H1 (cell line): ENCODE results near the gene OPCML. TPM values are rescaled to one million over a fixed set of nuclear protein-coding genes. Genes with fewer than 3 reads are reported as not detected.

Experiments used
- KDM4A ChIP-seq: IDR thresholded peaks from one replicate; pipeline ENCODE4 v1.7.1; 2012; ENCODE audit warnings: low read depth, mild to moderate bottlenecking, moderate library complexity, low read length, inconsistent platforms; ENCODE audit not compliant: severe bottlenecking
- polyA plus RNA-seq, 7 experiments: library from polyadenylated mRNA; depleted of rRNA in 3 of 7; stranded (reverse) in 5 of 7; unstranded in 2 of 7; fragments of >200 nt in 5 of 7; fragments of 200-250 nt in 2 of 7; gene quantifications; 1 replicate in 5 of 7; 2 replicates in 1 of 7; 4 replicates in 1 of 7; pipeline versions ENCODE4 v1.2.1 to v1.2.3, GENCODE V29; 2011 to 2013; ENCODE audit warnings: missing spikeins in 2 of 7, mixed read lengths in 2 of 7
- total RNA-seq: library from RNA; stranded (reverse); fragmentation: NEBNext Ultra II Directional; extraction: Animal tissue kit (Norgen Biotek cat#: 25700); gene quantifications from 2 replicates; pipeline ENCODE4 v1.2.1, GENCODE V29; 2021
- TF ChIP-seq, protein P1 (sequence below): fragments of 300-600 bp; sonication (generic); IDR thresholded peaks from 2 replicates; pipeline ENCODE4 v1.7.1; 2012; ENCODE audit warnings: low read length, moderate library complexity, mild to moderate bottlenecking, inconsistent platforms; ENCODE audit not compliant: insufficient replicate concordance

OPCML gene
- total and polyA plus RNA-seq, 2 of the 8 experiments (the other 6 are each of a cell fraction or from before 2014, with no cell fraction given), result 2.3 to 3.1 TPM

DNA sequence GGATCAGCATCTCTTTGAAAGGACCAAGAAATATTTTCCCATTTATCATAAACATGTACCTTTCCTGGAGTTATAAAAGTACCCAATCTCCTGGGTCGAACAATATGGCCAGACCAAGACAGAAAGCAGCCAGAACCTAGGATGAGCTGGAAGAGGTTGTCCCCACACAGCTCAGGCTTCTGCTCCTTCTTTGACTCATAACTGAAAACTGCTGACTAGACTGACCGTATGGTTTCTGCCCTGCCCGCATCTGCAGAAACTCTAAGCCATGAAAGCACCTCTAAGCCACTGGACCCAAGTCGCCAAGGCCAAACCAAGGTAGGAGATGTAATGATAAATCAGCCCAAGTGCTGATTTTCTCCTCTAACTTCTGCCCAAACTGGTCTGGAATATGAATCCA lies 129.8 kb downstream of the OPCML start (continued):
- TF ChIP-seq, protein P1, sequence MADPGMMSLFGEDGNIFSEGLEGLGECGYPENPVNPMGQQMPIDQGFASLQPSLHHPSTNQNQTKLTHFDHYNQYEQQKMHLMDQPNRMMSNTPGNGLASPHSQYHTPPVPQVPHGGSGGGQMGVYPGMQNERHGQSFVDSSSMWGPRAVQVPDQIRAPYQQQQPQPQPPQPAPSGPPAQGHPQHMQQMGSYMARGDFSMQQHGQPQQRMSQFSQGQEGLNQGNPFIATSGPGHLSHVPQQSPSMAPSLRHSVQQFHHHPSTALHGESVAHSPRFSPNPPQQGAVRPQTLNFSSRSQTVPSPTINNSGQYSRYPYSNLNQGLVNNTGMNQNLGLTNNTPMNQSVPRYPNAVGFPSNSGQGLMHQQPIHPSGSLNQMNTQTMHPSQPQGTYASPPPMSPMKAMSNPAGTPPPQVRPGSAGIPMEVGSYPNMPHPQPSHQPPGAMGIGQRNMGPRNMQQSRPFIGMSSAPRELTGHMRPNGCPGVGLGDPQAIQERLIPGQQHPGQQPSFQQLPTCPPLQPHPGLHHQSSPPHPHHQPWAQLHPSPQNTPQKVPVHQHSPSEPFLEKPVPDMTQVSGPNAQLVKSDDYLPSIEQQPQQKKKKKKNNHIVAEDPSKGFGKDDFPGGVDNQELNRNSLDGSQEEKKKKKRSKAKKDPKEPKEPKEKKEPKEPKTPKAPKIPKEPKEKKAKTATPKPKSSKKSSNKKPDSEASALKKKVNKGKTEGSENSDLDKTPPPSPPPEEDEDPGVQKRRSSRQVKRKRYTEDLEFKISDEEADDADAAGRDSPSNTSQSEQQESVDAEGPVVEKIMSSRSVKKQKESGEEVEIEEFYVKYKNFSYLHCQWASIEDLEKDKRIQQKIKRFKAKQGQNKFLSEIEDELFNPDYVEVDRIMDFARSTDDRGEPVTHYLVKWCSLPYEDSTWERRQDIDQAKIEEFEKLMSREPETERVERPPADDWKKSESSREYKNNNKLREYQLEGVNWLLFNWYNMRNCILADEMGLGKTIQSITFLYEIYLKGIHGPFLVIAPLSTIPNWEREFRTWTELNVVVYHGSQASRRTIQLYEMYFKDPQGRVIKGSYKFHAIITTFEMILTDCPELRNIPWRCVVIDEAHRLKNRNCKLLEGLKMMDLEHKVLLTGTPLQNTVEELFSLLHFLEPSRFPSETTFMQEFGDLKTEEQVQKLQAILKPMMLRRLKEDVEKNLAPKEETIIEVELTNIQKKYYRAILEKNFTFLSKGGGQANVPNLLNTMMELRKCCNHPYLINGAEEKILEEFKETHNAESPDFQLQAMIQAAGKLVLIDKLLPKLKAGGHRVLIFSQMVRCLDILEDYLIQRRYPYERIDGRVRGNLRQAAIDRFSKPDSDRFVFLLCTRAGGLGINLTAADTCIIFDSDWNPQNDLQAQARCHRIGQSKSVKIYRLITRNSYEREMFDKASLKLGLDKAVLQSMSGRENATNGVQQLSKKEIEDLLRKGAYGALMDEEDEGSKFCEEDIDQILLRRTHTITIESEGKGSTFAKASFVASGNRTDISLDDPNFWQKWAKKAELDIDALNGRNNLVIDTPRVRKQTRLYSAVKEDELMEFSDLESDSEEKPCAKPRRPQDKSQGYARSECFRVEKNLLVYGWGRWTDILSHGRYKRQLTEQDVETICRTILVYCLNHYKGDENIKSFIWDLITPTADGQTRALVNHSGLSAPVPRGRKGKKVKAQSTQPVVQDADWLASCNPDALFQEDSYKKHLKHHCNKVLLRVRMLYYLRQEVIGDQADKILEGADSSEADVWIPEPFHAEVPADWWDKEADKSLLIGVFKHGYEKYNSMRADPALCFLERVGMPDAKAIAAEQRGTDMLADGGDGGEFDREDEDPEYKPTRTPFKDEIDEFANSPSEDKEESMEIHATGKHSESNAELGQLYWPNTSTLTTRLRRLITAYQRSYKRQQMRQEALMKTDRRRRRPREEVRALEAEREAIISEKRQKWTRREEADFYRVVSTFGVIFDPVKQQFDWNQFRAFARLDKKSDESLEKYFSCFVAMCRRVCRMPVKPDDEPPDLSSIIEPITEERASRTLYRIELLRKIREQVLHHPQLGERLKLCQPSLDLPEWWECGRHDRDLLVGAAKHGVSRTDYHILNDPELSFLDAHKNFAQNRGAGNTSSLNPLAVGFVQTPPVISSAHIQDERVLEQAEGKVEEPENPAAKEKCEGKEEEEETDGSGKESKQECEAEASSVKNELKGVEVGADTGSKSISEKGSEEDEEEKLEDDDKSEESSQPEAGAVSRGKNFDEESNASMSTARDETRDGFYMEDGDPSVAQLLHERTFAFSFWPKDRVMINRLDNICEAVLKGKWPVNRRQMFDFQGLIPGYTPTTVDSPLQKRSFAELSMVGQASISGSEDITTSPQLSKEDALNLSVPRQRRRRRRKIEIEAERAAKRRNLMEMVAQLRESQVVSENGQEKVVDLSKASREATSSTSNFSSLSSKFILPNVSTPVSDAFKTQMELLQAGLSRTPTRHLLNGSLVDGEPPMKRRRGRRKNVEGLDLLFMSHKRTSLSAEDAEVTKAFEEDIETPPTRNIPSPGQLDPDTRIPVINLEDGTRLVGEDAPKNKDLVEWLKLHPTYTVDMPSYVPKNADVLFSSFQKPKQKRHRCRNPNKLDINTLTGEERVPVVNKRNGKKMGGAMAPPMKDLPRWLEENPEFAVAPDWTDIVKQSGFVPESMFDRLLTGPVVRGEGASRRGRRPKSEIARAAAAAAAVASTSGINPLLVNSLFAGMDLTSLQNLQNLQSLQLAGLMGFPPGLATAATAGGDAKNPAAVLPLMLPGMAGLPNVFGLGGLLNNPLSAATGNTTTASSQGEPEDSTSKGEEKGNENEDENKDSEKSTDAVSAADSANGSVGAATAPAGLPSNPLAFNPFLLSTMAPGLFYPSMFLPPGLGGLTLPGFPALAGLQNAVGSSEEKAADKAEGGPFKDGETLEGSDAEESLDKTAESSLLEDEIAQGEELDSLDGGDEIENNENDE, result no peak
- TF ChIP-seq KDM4A, result no peak
